GM18499 (cell line): Measurements from ENCODE around the gene LRFN4.
A peak's percentile ranks its signal among the peaks of the same experiment; 100 is the strongest.
"Not testable (repeated sequence)": the region's sequence is repeated elsewhere in the genome, so short reads cannot be mapped to it uniquely, and the experiment has no call there.

Source experiments
- ATAC-seq: cut with Tn5 transposase; IDR thresholded peaks from one replicate; pipeline ENCODE4 v1.9.1; 2021; ENCODE audit warnings: moderate number of reproducible peaks; ENCODE audit not compliant: insufficient read depth, unreplicated experiment

Gene LRFN4

DNA sequence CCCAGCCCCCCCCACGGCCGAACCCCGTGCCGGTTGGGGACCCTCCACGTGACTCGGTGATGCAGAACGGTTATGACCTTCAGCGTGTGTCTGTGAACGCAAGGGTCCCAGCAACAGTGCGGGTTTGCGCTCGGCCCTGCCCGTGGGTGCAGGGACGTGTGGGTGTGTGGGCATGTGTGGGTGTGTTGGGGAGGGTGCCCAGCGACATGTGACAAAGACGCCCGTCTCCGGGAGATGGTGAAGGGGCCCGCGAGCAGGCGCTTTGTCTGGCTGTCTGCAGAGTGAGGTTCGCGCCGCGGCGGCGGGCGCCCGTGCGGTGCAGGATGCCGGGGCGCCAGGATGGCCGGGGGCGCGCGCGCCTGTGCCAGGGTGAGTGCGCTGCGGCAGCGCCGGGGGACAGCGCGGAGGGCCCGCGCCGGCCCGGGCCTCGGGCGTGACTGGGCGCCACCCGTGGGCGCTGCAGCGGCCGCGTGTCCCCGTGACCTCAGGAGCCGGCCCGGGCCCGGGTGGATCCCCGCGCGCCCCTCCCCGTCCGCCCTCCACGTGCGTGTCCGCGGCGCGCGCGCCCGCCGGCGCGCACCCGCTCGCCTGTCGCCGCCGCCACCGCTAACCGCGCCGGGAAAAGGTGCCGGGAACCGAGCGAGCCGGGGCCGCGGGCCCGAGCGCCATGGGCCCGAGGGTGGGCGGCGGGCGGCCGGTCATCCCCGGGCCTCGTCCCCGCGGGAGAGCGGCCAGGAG, at the start of gene LRFN4:
Gene LRFN4, plus strand, starts transcription at position 569 of the 738 bp plus-strand sequence. CDS start 681 bp downstream, outside the sequence.
- ATAC-seq, result peak; percentile 20

- no peak for ATAC-seq
These were observed 47.3 kb upstream of the LRFN4 start for GRCh38 chr11:66809592-66809991.

- ATAC-seq, result no peak
These were observed 46.2 kb upstream of the LRFN4 start for GRCh38 chr11:66810576-66811185.

DNA sequence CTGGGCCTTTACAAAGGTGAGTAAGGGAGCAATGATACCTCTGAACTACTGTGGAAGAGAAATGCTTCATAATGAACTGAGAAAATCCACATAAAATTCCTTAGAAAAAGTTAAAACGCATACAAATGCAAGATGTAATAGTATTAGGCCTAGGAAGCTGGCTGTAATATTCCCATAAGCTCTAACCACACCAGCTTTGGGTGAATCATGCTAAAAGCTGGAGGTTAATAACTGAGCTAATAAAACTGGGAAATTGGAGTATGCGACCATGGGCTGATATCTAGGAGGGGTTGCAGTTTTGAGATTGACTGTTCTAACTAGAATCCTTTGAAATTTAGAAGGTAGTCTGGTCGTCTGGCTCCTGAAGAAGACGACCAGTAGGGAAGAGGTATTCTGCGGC, 42.2 kb upstream of the LRFN4 start:
- no peak for ATAC-seq

DNA sequence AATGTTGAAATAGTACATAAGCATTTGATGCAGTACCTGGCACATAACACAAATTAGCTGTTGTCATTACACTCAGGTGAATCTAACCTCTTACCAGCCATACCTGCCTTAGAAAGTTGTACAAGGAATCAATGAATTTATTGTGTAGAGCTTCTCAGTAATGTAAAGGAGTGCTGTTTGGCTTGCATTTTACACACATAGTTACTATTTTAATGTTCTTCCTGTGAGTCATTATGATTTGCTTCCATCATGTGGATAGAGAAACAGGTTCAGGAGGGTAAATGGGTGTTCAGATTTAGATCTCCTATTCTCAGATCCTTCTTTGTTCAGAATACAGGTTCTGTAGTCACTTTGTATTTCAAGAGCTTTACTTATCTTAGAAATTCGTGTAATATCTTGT, 41.2 kb upstream of the LRFN4 start:
- ATAC-seq, result no peak

DNA sequence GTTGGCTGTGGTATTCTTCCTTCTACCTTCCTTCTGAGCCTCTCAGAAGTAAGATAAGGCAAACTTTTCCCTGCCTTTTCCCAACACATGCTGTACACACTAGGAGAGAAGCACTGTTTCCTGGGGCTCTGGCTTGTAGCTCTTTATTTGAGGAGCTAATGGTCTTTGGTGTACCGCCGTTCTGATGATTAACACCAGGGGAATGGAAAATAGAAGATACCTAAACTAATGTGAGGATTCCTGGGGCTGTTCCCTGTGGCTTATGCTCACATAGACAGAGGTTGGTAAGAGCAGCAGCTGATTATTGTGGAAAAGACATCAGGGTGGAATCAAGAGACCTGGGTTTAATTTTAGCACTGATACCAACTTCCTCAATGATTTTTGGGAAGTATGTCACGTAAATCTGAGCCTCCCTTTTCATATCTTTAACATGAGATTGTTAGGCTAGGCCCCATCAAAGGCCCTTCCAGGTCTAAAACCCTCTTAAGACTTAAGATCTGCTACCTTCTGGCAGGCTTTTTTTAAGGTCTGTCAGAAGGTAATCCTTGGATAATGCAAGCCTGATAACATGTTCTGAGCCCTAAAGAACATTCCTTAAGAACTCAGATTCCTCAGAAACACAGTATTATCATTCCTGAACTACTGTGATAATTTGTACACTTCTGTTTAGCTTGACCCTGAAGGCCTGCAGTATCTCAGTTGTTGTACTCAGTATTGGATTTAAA, 38.5 kb upstream of the LRFN4 start:
- ATAC-seq, result no peak

- ATAC-seq, result no peak
These were observed 36.5 kb upstream of the LRFN4 start for GRCh38 chr11:66820381-66820780.

DNA sequence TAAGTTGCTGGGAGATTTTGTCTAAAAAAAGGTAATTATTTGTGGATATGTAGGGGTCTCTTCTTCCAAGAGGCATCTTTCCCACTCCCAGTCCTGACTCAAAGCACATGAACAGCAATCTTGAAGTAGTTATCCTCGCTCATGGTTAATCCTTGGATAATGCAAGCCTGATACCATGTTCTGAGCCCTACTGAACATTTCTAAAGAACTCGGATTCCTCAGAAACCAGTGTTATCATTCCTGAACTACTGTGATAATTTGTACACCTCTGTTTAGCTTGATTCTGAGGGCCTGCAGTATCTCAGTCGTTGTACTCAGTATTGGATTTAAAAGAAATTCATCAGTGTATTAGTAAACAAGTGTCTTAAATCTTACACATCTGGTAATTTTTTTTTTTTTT, 36.0 kb upstream of the LRFN4 start:
- no peak for ATAC-seq

- ATAC-seq, result no peak
These were observed 33.2 kb upstream of the LRFN4 start for GRCh38 chr11:66823700-66824099.

DNA sequence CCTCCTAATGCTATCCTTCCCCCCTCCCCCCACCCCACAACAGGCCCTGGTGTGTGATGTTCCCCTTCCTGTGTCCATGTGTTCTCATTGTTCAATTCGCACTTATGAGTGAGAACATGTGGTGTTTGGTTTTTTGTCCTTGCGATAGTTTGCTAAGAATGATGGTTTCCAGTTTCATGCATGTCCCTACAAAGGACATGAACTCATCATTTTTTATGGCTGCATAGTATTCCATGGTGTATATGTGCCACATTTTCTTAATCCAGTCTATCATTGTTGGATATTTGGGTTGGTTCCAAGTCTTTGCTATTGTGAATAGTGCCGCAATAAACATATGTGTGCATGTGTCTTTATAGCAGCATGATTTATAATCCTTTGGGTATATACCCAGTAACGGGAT, 32.3 kb upstream of the LRFN4 start:
- not testable (repeated sequence) for ATAC-seq

DNA sequence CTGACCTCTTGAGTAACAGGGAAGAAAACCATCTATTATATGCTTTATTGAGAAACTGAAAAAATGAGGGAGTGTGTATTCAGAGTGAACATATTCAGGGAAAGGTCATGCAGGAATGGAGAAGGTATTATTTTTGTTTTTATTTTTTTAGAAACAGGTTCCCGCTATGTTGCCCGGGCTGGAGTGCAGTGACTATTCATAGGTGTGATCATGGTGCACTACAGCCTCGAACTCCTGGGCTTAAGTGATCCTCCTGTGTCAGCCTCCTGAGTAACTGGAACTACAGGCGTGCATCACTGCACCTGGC, 22.4 kb upstream of the LRFN4 start:
- no peak for ATAC-seq

DNA sequence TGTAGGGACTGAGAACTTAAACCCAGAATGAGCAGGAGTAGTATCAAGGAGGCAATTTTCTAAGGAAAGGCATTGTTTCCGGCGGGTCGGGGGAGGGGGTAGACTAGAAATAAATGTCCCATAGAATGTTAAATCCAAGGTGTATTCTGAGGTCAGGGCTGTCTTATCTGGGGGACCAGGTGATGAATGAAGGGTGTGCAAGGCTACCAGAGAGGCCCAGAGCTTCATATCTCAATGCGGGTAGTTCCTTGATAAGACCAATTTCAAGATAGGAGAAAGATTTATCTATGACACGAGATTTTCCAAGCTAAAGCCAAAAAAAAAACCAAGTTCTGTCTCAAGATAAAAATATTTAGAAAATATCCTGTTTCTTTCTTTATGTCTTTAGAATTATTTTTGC, 21.9 kb upstream of the LRFN4 start:
- no peak for ATAC-seq

DNA sequence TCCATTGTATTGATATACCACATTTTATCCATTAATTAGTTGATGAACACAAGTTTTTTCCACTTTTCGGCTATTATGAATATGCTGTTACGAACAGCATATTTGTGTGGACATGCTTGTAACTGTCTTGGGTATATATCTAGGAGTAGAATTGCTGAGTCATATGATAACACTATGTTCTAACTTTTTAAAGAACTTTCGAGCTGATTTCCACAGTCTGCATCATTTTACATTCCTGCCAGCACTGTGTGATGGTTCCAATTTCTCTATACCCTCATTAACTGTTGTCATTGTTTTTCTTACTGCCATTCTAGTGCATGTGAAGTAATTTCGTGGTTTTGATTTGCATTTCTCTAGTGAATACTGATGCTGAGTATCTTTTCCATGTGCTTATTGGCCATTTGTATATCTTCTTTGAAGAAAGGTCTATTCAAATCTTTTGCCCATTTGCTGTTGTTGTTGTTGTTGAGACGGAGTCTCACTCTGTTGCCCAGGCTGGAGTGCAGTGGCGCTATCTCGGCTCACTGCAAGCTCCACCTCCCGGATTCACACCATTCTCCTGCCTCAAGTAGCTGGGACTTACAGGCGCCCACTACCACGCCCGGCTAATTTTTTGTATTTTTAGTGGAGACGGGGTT, 21.0 kb upstream of the LRFN4 start:
- ATAC-seq, result no peak

- ATAC-seq, result no peak
These were observed 16.4 kb upstream of the LRFN4 start for GRCh38 chr11:66840317-66841091.

- no peak for ATAC-seq
These were observed 15.0 kb upstream of the LRFN4 start for GRCh38 chr11:66841861-66842260.

DNA sequence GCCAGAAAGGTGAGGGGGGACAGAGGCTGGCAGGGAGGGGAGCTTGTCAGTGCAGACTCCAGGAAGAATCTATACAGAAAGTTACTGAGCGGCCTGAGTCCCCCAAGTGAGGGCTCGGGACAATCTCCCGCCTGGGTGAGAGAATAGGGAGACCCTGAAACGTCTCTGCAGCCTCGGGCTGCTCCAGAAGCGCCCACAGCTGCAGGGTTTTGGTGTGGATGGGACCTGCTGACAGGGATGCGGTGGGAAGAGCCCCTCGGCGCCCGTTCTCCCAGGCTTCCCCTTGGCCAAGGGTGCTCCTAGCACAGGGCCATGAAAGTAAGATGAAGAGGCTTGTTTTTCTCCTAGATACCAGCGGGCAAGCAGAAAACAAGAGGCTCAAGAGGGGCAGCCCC, 14.4 kb upstream of the LRFN4 start:
- no peak for ATAC-seq

DNA sequence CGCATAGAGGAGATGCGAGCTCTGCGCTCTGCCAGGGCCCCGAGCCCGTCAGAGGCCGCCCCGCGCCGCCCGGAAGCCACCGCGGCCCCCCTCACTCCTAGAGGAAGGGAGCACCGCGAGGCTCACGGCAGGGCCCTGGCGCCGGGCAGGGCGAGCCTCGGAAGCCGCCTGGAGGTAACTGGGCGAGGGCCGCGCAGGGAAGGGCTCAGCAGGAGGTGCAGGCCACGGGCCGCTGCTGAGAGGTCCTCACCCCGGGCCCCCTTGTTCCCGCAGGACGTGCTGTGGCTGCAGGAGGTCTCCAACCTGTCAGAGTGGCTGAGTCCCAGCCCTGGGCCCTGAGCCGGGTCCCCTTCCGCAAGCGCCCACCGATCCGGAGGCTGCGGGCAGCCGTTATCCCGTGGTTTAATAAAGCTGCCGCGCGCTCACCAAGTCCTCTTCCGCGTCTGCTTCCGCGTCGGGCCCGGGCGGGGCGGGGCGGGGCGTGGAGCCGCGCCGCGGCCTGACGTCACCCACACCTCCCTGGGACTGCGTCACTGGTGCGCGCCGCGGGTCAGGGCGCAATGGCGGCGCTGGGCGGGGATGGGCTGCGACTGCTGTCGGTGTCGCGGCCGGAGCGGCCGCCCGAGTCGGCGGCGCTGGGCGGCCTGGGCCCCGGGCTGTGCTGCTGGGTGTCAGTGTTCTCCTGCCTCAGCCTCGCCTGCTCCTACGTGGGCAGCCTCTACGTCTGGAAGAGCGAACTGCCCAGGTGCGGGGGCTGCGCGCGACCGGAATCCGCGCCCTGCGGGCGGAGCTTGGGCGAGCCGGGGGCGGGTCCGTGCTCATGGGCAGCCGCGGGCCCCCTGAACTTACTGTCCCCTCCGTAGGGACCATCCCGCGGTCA, 13.7 kb upstream of the LRFN4 start, which contains the start of gene RCE1:
Gene RCE1, plus strand, starts transcription at position 546 of the 880 bp plus-strand sequence. Its CDS starts 15 bp downstream, at position 561.
- ATAC-seq, result peak; percentile 55

DNA sequence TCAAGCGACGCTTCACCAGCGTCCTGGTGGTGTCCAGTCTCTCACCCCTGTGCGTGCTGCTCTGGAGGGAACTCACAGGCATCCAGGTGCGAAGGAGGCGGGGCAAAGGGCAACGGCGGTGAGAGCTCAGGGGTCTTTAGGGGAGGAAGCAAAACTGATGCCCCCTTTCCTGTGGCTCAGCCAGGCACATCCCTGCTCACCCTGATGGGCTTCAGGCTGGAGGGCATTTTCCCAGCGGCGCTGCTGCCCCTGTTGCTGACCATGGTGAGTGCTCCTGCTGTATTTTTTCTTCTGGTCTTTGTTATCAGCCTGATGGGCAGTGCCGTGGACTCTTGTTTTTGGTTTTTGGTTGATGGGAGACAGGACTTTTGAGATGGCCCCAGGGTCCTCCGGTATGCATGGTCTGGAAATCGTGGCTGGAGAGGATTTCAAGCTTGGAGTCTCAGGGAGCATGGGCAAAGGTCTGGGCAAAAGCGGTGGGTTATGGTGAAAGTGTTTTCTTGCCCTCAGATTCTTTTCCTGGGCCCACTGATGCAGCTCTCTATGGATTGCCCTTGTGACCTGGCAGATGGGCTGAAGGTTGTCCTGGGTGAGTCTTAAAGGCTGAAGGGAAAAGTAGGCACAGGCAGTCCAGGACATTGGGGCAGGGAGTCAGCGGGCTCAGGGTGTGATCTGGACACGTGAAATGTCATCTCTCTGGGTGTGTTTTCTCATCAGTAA, 12.9 kb upstream of the LRFN4 start:
- no peak for ATAC-seq
